Fibroblast of pulmonary artery (primary cell): ENCODE measurements around the gene SDHB.
A peak's percentile ranks its signal among the peaks of the same experiment; 100 is the strongest.

Source experiments
- DNase-seq: peaks from one replicate; pipeline ENCODE4 v3.0.0-alpha.2; 2010; ENCODE audit warnings: low read depth
- H3K4me3 ChIP-seq: replicated peaks from 2 replicates; pipeline ENCODE4 v1.5.1; 2011; ENCODE audit warnings: low read depth, mild to moderate bottlenecking, control low read depth, low read length, moderate library complexity
- CTCF ChIP-seq: IDR thresholded peaks from 2 replicates; pipeline ENCODE4 v1.5.1; 2011; ENCODE audit warnings: mild to moderate bottlenecking, control low read depth, low read length, inconsistent platforms; ENCODE audit errors: missing control alignments

Gene SDHB

GRCh38 chr1:17016317-17016661, 37.5 kb downstream of the SDHB start:
- peak; percentile 44 for DNase-seq
- no peak overlapping the region for H3K4me3 ChIP-seq
- TF ChIP-seq CTCF: no peak

- H3K4me3 ChIP-seq: no peak overlapping the region
- no peak for TF ChIP-seq CTCF
- DNase-seq: peak; percentile 10
Measured at GRCh38 chr1:17014671-17015567, 38.9 kb downstream of the SDHB start.

GRCh38 chr1:17013491-17014320, 40.1 kb downstream of the SDHB start:
- TF ChIP-seq CTCF: no peak
- no peak overlapping the region for H3K4me3 ChIP-seq
- no peak for DNase-seq

GRCh38 chr1:17012775-17013490, 40.9 kb downstream of the SDHB start:
- no peak for TF ChIP-seq CTCF
- peak; percentile 25 for DNase-seq
- H3K4me3 ChIP-seq: no peak overlapping the region

GRCh38 chr1:17011439-17012307, 42.2 kb downstream of the SDHB start, which contains the start of gene ATP13A2:
TSS of gene ATP13A2 (minus strand) at chr1:17011928. CDS start at chr1:17011738, 190 bp downstream.
- no peak for TF ChIP-seq CTCF
- peak within 1 kb of the TSS; percentile 72 for H3K4me3 ChIP-seq
- peak; percentile 62 for DNase-seq

- TF ChIP-seq CTCF: no peak
- H3K4me3 ChIP-seq: peak overlapping the region; percentile 72
- no peak for DNase-seq
Measured at GRCh38 chr1:17011092-17011438, 42.8 kb downstream of the SDHB start.
